NB4 (cell line): ENCODE measurements around the gene KCTD1.

Experiments
- POLR2A ChIP-seq: IDR thresholded peaks from 2 replicates; pipeline ENCODE4 v1.6.1; 2011; ENCODE audit warnings: mild to moderate bottlenecking; ENCODE audit not compliant: insufficient read length; ENCODE audit errors: extremely low read depth
- TF ChIP-seq, protein P1 (sequence below): IDR thresholded peaks from one replicate; pipeline ENCODE4 v1.5.1; 2012; ENCODE audit warnings: low read depth, low read length

DNA sequence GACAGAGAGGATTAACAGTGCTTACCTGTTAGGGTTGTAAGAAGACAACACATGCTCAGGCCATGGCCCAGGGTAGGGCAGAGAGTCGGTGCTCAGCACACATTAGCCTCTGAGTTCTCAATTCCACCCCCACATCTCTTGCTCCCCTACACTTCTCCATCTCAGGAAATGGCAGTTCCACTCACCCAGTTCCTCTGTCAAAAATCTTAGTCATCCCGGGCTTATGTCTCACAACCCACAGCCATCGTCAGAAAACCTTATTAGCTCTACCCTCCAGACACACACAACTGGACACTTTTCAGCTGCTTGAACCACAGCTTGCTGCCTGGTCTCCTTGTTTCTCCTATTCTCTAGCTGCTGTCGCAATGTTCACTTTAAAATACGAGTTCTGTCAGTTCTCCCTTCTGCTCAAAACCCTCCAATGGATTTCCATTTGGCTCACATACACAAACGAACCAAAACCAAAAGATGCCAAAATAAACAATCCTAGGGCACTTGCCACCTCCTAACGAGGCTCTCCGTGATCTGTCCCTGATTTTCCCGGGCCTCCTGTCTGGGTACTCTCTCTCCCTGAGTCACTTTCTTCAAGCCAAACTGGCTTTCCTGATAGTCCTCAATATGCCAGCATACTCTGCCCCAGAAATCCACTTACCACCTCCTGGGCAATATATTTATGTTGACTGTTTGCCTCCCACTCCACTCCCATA, 89.7 kb downstream of the KCTD1 start:
- TF ChIP-seq, protein P1, sequence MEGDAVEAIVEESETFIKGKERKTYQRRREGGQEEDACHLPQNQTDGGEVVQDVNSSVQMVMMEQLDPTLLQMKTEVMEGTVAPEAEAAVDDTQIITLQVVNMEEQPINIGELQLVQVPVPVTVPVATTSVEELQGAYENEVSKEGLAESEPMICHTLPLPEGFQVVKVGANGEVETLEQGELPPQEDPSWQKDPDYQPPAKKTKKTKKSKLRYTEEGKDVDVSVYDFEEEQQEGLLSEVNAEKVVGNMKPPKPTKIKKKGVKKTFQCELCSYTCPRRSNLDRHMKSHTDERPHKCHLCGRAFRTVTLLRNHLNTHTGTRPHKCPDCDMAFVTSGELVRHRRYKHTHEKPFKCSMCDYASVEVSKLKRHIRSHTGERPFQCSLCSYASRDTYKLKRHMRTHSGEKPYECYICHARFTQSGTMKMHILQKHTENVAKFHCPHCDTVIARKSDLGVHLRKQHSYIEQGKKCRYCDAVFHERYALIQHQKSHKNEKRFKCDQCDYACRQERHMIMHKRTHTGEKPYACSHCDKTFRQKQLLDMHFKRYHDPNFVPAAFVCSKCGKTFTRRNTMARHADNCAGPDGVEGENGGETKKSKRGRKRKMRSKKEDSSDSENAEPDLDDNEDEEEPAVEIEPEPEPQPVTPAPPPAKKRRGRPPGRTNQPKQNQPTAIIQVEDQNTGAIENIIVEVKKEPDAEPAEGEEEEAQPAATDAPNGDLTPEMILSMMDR: no peak
- no peak for TF ChIP-seq POLR2A
